Heart left ventricle (tissue), 13 donors: ENCODE measurements around the gene SLC2A4RG.

Experiments used
- POLR2A ChIP-seq, 2 donors: fragments of 450-650 bp; IDR thresholded peaks; one replicate each; pipeline ENCODE4 v1.6.1; 2017; ENCODE audit warnings: antibody characterized with exemption in 2 of 2, mild to moderate bottlenecking in 2 of 2, moderate library complexity in 2 of 2
- TF ChIP-seq, protein P1 (sequence below), 12 donors: fragments of 200-600 bp; sonication (generic) in 4 of 12; IDR thresholded peaks; one replicate each; pipeline versions ENCODE4 v1.5.0 to v1.8.0; 2018 to 2022; ENCODE audit warnings: antibody characterized with exemption in 12 of 12, mild to moderate bottlenecking in 5 of 12
- donor health status: ischemic (EF 13 %, LVEDD 7.1; RV severe dilation, severe dysfunction).
- donor health status: DM: no; HTN: yes; CAD: no.
- donor health status: DM: no; HTN: no; CAD: no.
- donor health status: ischemic (EF 25% LVEDD 6.9; RV normal size, moderate dysfunction).
- donor health status: ischemic (EF 25% LVEDD 5.7; RV mildly dilated, moderate dysfunction).
- donor health status: ischemic (EF 35%, LVEDD 5.7; RV mildly dilated, moderate dysfunction).
- donor health status: nonischemic (EF 11% LVEDD 7.7; RV severe dilation, severe dysfunction).
- donor health status: DM: yes; HTN: yes; CAD: no.
- donor health status: PGD.
- donor health status: ischemic (EF 29% LVEDD 5.4; RV normal size, mild dysfunction).
- donor health status: nonischemic (EF 23%, LVEDD 6.1; RV moderate dilation, normal function).

DNA sequence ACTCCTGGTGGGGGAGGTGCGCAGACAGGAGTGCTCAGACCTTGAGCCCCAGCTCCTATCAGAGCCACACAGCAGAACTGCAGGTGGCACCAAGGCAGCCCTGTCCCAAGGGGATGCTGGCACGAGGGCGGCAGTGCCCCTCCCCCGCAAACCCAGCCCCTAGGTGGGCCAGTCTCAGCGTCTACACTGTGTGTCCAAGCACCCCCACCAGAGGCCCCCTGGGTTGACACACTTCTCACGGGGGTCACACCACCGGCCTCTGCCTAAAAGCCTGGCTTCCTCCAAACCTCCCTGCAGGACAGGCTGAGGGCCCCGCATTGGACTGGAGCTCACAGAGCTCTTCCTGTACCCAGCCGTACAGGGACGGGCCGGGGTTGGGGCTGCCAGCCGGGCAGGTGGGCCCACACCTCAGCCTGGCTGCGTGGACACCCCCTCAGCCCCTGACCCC is 8.1 kb downstream of the SLC2A4RG start:
- TF ChIP-seq, protein P1, sequence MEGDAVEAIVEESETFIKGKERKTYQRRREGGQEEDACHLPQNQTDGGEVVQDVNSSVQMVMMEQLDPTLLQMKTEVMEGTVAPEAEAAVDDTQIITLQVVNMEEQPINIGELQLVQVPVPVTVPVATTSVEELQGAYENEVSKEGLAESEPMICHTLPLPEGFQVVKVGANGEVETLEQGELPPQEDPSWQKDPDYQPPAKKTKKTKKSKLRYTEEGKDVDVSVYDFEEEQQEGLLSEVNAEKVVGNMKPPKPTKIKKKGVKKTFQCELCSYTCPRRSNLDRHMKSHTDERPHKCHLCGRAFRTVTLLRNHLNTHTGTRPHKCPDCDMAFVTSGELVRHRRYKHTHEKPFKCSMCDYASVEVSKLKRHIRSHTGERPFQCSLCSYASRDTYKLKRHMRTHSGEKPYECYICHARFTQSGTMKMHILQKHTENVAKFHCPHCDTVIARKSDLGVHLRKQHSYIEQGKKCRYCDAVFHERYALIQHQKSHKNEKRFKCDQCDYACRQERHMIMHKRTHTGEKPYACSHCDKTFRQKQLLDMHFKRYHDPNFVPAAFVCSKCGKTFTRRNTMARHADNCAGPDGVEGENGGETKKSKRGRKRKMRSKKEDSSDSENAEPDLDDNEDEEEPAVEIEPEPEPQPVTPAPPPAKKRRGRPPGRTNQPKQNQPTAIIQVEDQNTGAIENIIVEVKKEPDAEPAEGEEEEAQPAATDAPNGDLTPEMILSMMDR (IDR thresholded peaks at IDR 0.05) = no peak
- no peak for TF ChIP-seq POLR2A (IDR thresholded peaks at IDR 0.05)
